ENCODE data around the gene TMUB2.
"Not testable (repeated sequence)": the region's sequence is repeated elsewhere in the genome, so short reads cannot be mapped to it uniquely, and the experiment has no call there.

The TMUB2 gene

DNA sequence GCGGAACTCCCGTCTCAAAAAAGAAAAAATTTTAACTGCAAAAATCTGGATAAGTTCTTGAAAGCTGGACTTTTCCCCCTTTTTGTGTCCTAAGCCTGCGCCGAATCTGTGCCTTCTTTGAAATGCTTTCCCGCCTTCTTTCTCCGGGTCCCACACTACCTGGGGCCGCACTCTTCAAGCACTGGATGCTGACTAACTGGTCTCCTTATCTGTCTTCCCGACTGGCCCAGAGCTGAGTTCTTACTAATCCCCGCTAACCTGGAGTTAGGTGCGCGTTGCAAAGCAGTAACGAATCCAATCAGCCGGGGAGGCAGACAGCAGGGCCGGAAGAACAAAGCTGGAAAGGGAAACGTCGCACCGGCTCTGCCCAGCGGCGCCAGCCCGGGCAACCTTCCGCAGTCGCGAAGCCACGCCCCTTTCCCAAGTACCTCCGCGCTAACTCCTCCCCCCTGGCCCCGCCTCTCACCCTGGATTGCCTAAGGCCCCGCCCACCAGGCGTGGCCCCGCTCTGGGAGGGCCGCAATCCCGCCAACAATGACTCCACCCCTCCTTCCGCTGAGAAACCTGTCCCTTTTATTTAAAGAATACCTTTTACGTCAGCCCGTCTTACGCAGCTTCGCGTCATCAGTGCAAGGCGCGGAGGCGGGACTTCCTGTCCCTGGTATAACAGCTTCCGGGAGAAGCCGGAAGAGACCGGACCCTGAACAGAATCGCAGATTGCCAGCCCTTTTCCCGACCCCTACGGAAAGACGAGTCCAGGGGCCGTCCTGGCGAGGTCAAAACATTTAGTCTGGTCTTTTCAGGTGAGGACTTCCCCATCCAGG lies at the start of gene TMUB2:
Gene TMUB2, plus strand, starts transcription at position 666 of the 824 bp plus-strand sequence. CDS start 737 bp downstream, outside the sequence.
- Histone ChIP-seq H3K27me3 (ENCODE audit: control insufficient read depth, insufficient read depth, low read length) (no peaks in the 10 kb centered on the region), H3K9ac (ENCODE audit: low read length) (peak within 1 kb of the TSS; percentile 94), H3K4me1 (ENCODE audit: control insufficient read depth, insufficient read depth, low read length) (peaks cover 9% of the 10 kb centered on the region), H3K36me3 (ENCODE audit: control insufficient read depth, insufficient read depth, low read length) (peaks cover 5% of the 10 kb centered on the region), H3K4me3 (ENCODE audit: low read length) (peak within 1 kb of the TSS; percentile 91), H3K9me3 (ENCODE audit: control insufficient read depth, low read length) (no peaks in the 10 kb centered on the region)

- peaks cover 24% of the 10 kb centered on the region for H3K4me1 ChIP-seq (ENCODE audit: control insufficient read depth, insufficient read depth, low read length)
- H3K27me3 ChIP-seq (ENCODE audit: control insufficient read depth, insufficient read depth, low read length): no peaks in the 10 kb centered on the region
- H3K36me3 ChIP-seq (ENCODE audit: control insufficient read depth, insufficient read depth, low read length): no peaks in the 10 kb centered on the region
- H3K9me3 ChIP-seq (ENCODE audit: control insufficient read depth, low read length): no peaks in the 10 kb centered on the region
- no peak overlapping the region for H3K4me3 ChIP-seq (ENCODE audit: low read length)
- H3K9ac ChIP-seq (ENCODE audit: low read length): peak overlapping the region; percentile 20
These were observed 48.7 kb upstream of the TMUB2 start for GRCh38 chr17:44137891-44138709.

- H3K4me1 ChIP-seq (ENCODE audit: control insufficient read depth, insufficient read depth, low read length): peaks cover 13% of the 10 kb centered on the region
These were observed 42.9 kb upstream of the TMUB2 start for GRCh38 chr17:44143921-44144320.

GRCh38 chr17:44144966-44145739 lies 41.6 kb upstream of the TMUB2 start:
- Histone ChIP-seq H3K9me3 (ENCODE audit: control insufficient read depth, low read length) (no peaks in the 10 kb centered on the region), H3K4me1 (ENCODE audit: control insufficient read depth, insufficient read depth, low read length) (peaks cover 12% of the 10 kb centered on the region), H3K4me3 (ENCODE audit: low read length) (no peak overlapping the region), H3K36me3 (ENCODE audit: control insufficient read depth, insufficient read depth, low read length) (no peaks in the 10 kb centered on the region), H3K27me3 (ENCODE audit: control insufficient read depth, insufficient read depth, low read length) (no peaks in the 10 kb centered on the region), H3K9ac (ENCODE audit: low read length) (no peak overlapping the region)

More at GRCh38 chr17:44143921-44144320, 42.9 kb upstream of the TMUB2 start:
- H3K9ac ChIP-seq (ENCODE audit: low read length); H3K36me3 ChIP-seq (ENCODE audit: control insufficient read depth, insufficient read depth, low read length); H3K9me3 ChIP-seq (ENCODE audit: control insufficient read depth, low read length); H3K27me3 ChIP-seq (ENCODE audit: control insufficient read depth, insufficient read depth, low read length); H3K4me3 ChIP-seq (ENCODE audit: low read length): not testable (repeated sequence)

DNA sequence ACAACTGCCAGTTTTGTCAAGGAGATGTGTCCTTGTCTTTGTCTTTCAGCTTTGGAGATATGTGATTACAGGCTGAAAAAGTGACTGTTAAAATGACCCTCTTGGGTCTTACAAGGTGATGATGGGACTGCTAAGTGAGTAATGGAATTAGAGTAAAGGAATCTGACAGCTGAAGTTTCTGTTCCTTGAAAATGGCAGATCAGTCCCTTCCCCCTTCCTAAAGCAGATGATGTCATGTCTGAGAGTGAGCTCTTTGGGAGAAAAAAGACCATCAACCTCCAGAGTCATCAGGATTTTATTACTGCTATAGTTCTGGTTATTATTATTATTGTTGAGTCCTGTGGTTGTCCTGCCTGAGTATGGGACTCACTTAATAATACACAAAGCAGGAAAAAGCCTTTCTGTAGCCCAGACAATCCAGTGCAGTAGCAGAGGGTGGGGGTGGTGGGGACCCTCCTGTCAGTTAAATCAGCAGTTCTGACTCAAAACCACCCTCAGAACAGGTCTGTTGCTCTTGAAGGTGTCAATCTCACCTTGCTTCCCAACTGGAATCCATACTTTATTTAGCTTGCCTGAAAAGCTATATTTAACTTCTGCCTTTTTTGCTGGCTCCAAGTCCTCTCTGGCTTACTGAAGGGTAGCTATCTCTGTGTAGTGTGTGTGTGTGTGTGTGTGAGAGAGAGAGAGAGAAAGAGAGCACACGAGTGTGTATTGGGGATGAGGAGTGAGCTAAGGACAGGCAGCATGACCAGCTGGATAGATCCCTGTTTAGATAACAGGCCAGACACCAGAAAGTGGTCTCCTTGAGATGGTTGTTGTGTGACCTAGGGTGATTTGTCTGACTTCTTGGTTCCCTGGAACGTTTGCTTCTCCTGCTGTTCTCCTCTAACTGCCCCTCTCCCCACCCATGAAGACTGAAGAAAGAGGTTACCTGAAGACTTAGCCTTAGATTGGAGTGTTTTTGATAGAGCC lies 40.1 kb upstream of the TMUB2 start:
- H3K9ac ChIP-seq (ENCODE audit: low read length): no peak overlapping the region
- no peaks in the 10 kb centered on the region for H3K27me3 ChIP-seq (ENCODE audit: control insufficient read depth, insufficient read depth, low read length)
- no peaks in the 10 kb centered on the region for H3K9me3 ChIP-seq (ENCODE audit: control insufficient read depth, low read length)
- no peak overlapping the region for H3K4me3 ChIP-seq (ENCODE audit: low read length)
- H3K36me3 ChIP-seq (ENCODE audit: control insufficient read depth, insufficient read depth, low read length): no peaks in the 10 kb centered on the region
- H3K4me1 ChIP-seq (ENCODE audit: control insufficient read depth, insufficient read depth, low read length): peaks cover 8% of the 10 kb centered on the region

DNA sequence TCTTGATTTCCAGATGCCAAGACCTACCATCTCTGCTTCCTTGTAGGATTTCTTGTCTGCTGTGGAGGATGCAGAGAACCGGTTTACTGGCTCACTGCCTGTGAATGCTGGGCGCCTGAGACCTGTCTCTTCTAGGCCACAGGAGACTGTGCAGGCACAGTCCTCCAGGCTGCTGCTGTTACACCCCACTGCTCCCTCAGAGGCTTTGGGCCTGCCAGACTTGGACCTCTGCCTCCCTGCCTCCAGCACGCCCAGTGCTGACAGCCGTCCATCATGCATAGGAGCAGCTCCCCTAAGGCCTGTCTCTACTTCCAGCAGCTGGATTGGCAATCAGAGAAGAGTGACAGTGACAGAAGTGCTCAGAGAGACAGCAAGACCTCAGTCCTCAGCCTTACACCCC lies 39.0 kb upstream of the TMUB2 start:
- Histone ChIP-seq H3K4me1 (ENCODE audit: control insufficient read depth, insufficient read depth, low read length) (no peaks in the 10 kb centered on the region), H3K27me3 (ENCODE audit: control insufficient read depth, insufficient read depth, low read length) (no peaks in the 10 kb centered on the region), H3K9me3 (ENCODE audit: control insufficient read depth, low read length) (no peaks in the 10 kb centered on the region), H3K36me3 (ENCODE audit: control insufficient read depth, insufficient read depth, low read length) (no peaks in the 10 kb centered on the region), H3K4me3 (ENCODE audit: low read length) (no peak overlapping the region), H3K9ac (ENCODE audit: low read length) (no peak overlapping the region)

DNA sequence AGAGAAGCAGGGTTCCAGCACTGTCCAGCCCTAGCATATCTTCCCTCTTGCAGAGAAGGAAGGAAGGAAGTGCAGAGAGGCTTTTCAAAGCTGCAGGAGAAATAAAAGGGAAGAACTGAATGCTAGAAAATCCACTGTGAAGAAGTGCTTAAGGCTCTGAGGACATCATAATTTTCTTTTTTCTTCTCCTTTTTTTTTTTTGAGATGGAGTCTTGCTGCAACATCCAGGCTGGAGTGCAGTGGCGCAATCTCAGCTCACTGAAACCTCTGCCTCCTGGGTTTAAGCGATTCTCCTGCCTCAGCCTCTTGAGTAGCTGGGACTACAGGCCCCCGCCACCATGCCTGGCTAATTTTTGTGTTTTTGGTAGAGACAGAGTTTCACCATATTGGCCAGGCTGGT lies 37.7 kb upstream of the TMUB2 start:
- not testable (repeated sequence) for H3K4me1 ChIP-seq (ENCODE audit: control insufficient read depth, insufficient read depth, low read length); H3K27me3 ChIP-seq (ENCODE audit: control insufficient read depth, insufficient read depth, low read length); H3K9ac ChIP-seq (ENCODE audit: low read length); H3K4me3 ChIP-seq (ENCODE audit: low read length); H3K36me3 ChIP-seq (ENCODE audit: control insufficient read depth, insufficient read depth, low read length); H3K9me3 ChIP-seq (ENCODE audit: control insufficient read depth, low read length)

GRCh38 chr17:44149750-44150329 lies 36.9 kb upstream of the TMUB2 start:
- Histone ChIP-seq H3K9ac (ENCODE audit: low read length) (no peak overlapping the region), H3K36me3 (ENCODE audit: control insufficient read depth, insufficient read depth, low read length) (no peaks in the 10 kb centered on the region), H3K4me1 (ENCODE audit: control insufficient read depth, insufficient read depth, low read length) (no peaks in the 10 kb centered on the region), H3K4me3 (ENCODE audit: low read length) (no peak overlapping the region), H3K27me3 (ENCODE audit: control insufficient read depth, insufficient read depth, low read length) (no peaks in the 10 kb centered on the region), H3K9me3 (ENCODE audit: control insufficient read depth, low read length) (no peaks in the 10 kb centered on the region)

- no peak overlapping the region for H3K4me3 ChIP-seq (ENCODE audit: low read length)
- no peaks in the 10 kb centered on the region for H3K27me3 ChIP-seq (ENCODE audit: control insufficient read depth, insufficient read depth, low read length)
- H3K9ac ChIP-seq (ENCODE audit: low read length): no peak overlapping the region
- no peaks in the 10 kb centered on the region for H3K9me3 ChIP-seq (ENCODE audit: control insufficient read depth, low read length)
- H3K4me1 ChIP-seq (ENCODE audit: control insufficient read depth, insufficient read depth, low read length): no peaks in the 10 kb centered on the region
- no peaks in the 10 kb centered on the region for H3K36me3 ChIP-seq (ENCODE audit: control insufficient read depth, insufficient read depth, low read length)
These were observed 33.9 kb upstream of the TMUB2 start for GRCh38 chr17:44152875-44153274.

DNA sequence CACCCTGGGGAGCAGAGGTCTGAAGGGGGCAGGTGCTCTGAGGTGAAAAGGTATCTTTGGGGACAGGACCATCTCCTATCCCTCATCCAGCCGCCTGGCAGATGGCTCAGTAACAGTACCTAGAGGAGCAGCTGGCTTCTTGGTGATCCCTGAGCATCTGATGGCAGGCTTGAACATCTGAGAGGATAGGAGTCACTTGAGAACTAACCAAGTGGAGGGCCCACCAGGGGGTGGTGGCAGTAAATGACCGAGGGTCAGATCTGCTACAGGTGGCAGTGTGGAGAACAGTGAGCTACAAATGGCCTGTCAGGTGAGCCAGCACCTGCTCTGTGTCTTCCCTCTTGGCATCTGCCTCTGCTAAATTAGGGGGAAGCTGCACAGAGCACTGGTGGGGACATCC lies 31.3 kb upstream of the TMUB2 start:
- Histone ChIP-seq H3K27me3 (ENCODE audit: control insufficient read depth, insufficient read depth, low read length) (no peaks in the 10 kb centered on the region), H3K4me3 (ENCODE audit: low read length) (no peak overlapping the region), H3K9me3 (ENCODE audit: control insufficient read depth, low read length) (no peaks in the 10 kb centered on the region), H3K9ac (ENCODE audit: low read length) (no peak overlapping the region), H3K36me3 (ENCODE audit: control insufficient read depth, insufficient read depth, low read length) (no peaks in the 10 kb centered on the region), H3K4me1 (ENCODE audit: control insufficient read depth, insufficient read depth, low read length) (no peaks in the 10 kb centered on the region)

Measured in mucosa of stomach (tissue), 1 donor.